Endothelial cell of umbilical vein (primary cell): ENCODE measurements around the gene SPC25. TPM values are rescaled to one million over a fixed set of nuclear protein-coding genes. Genes with fewer than 3 reads are reported as not detected.

Experiments used
- BruUV-seq: library from RNA; stranded (reverse); fragments of 400-500 nt; replicated peaks from 2 replicates; lab custom pipeline; 2021; lab: Mats Ljungman, UMichigan
- CTCF ChIA-PET: fragments of 300-600, 350-600 bp; sonication (Branson Sonifier 250); formaldehyde crosslinking; loops from one replicate; lab custom pipeline; 2021; ENCODE audit warnings: antibody characterized with exemption, inconsistent platforms; lab: Charles Lee
- POLR2A ChIA-PET: fragments of 300-600, 350-600 bp; sonication (Branson Sonifier 250); formaldehyde crosslinking; loops from one replicate; lab custom pipeline; 2021; ENCODE audit warnings: antibody characterized with exemption, inconsistent platforms; lab: Charles Lee
- DNase-seq: peaks from one replicate; pipeline ENCODE4 v3.0.0-alpha.2; 2011; ENCODE audit warnings: low read depth, low spot score
- FAIRE-seq: peaks from 2 replicates; lab custom pipeline; 2011; peaks lifted over from hg19 to GRCh38; lab: Jason Lieb, UNC
- H2AFZ ChIP-seq: 2 replicates; pipeline ENCODE4 v1.6.0; 2012; ENCODE audit warnings: low read depth, low read length, control low read depth, inconsistent platforms
- H3K27ac ChIP-seq: 2 replicates; pipeline ENCODE4 v1.5.1; 2011; ENCODE audit warnings: low read depth, mild to moderate bottlenecking, control low read depth, low read length, moderate library complexity; ENCODE audit not compliant: insufficient read depth
- H3K27me3 ChIP-seq, 2 experiments: 2 replicates each; pipeline versions ENCODE4 v1.6.0 to v1.6.1; 2011; ENCODE audit warnings: low read length in 2 of 2, mixed read lengths in 1 of 2; ENCODE audit not compliant: control insufficient read depth in 2 of 2, insufficient read depth in 2 of 2
- H3K36me3 ChIP-seq, 2 experiments: 2 replicates in 1 of 2; 3 replicates in 1 of 2; pipeline ENCODE4 v1.5.1; 2011; ENCODE audit warnings: low read length in 2 of 2, mild to moderate bottlenecking in 1 of 2, moderate library complexity in 1 of 2; ENCODE audit not compliant: control insufficient read depth in 2 of 2, insufficient read depth in 2 of 2; ENCODE audit errors: extremely low read depth in 1 of 2
- H3K4me1 ChIP-seq: 3 replicates; pipeline ENCODE4 v1.5.1; 2011; ENCODE audit warnings: mild to moderate bottlenecking, low read length; ENCODE audit not compliant: control insufficient read depth, insufficient read depth; ENCODE audit errors: extremely low read depth
- H3K4me2 ChIP-seq: 2 replicates; pipeline ENCODE4 v1.6.1; 2011; ENCODE audit warnings: low read length, control low read depth, mixed read lengths; ENCODE audit not compliant: insufficient read depth
- H3K4me3 ChIP-seq, 3 experiments: fragments of 200-600 bp in 1 of 3; sonication (generic), shearing (Covaris generic) in 1 of 3; replicated peaks in 1 of 3; 2 replicates each; pipeline ENCODE4 v1.5.1; 2011 to 2016; ENCODE audit warnings: control low read depth in 3 of 3, low read length in 3 of 3, mild to moderate bottlenecking in 2 of 3, inconsistent platforms in 1 of 3, low read depth in 1 of 3, moderate library complexity in 1 of 3; ENCODE audit not compliant: insufficient read depth in 1 of 3
- H3K79me2 ChIP-seq: 2 replicates; pipeline ENCODE4 v1.6.0; 2012; ENCODE audit warnings: low read length, inconsistent platforms; ENCODE audit not compliant: control insufficient read depth, insufficient read depth
- H3K9ac ChIP-seq: replicated peaks from 2 replicates; pipeline ENCODE3; 2011; ENCODE audit warnings: low read length, control low read depth; ENCODE audit not compliant: insufficient read depth; ENCODE audit errors: extremely low read depth
- H3K9me1 ChIP-seq: replicated peaks from 3 replicates; pipeline ENCODE4 v1.6.0; 2011; ENCODE audit warnings: mild to moderate bottlenecking, low read length; ENCODE audit not compliant: control insufficient read depth, insufficient read depth; ENCODE audit errors: extremely low read depth
- H3K9me3 ChIP-seq: replicated peaks from 2 replicates; pipeline ENCODE4 v1.5.1; 2012; ENCODE audit warnings: low read length, inconsistent platforms; ENCODE audit not compliant: control insufficient read depth, insufficient read depth
- H4K20me1 ChIP-seq: replicated peaks from 2 replicates; pipeline ENCODE3; 2011; ENCODE audit warnings: mild to moderate bottlenecking, low read length; ENCODE audit not compliant: control insufficient read depth, insufficient read depth; ENCODE audit errors: extremely low read depth
- CTCF ChIP-seq, 2 donors: IDR thresholded peaks; 1 replicate in 1 of 2; 2 replicates in 1 of 2; pipeline ENCODE4 v1.5.1; 2011; ENCODE audit warnings: low read length in 2 of 2, mild to moderate bottlenecking in 2 of 2, moderate library complexity in 2 of 2, control low read depth in 1 of 2, inconsistent platforms in 1 of 2, low read depth in 1 of 2; ENCODE audit not compliant: insufficient read depth in 1 of 2; ENCODE audit errors: extremely low read depth in 1 of 2
- EZH2 ChIP-seq: IDR thresholded peaks from 2 replicates; pipeline ENCODE4 v1.6.1; 2012; ENCODE audit warnings: borderline replicate concordance, low read depth, mild to moderate bottlenecking, moderate library complexity, low read length, inconsistent platforms; ENCODE audit not compliant: severe bottlenecking
- FOS ChIP-seq: IDR thresholded peaks from 2 replicates; pipeline ENCODE4 v1.6.1; 2011; ENCODE audit warnings: mild to moderate bottlenecking, low read length, moderate library complexity, borderline replicate concordance; ENCODE audit not compliant: insufficient read depth
- GATA2 ChIP-seq: IDR thresholded peaks from 2 replicates; pipeline ENCODE4 v1.7.0; 2011; ENCODE audit warnings: low read depth, mild to moderate bottlenecking, moderate library complexity, mixed read lengths, low read length; ENCODE audit not compliant: insufficient read length, insufficient read depth
- JUN ChIP-seq: IDR thresholded peaks from 2 replicates; pipeline ENCODE4 v1.6.1; 2011; ENCODE audit warnings: borderline replicate concordance, low read depth; ENCODE audit not compliant: insufficient read length, insufficient read depth
- MAX ChIP-seq: IDR thresholded peaks from 2 replicates; pipeline ENCODE4 v1.6.1; 2011; ENCODE audit not compliant: insufficient read depth, insufficient read length
- MYC ChIP-seq: IDR thresholded peaks from one replicate; pipeline ENCODE4 v1.6.1; 2011; ENCODE audit warnings: mild to moderate bottlenecking, low read depth, low read length
- POLR2A ChIP-seq: IDR thresholded peaks from 2 replicates; pipeline ENCODE4 v1.6.1; 2012; ENCODE audit warnings: low read depth, mild to moderate bottlenecking, control low read depth, low read length
- POLR2AphosphoS5 ChIP-seq: IDR thresholded peaks from 2 replicates; pipeline ENCODE4 v1.6.1; 2012; ENCODE audit warnings: low read depth, mild to moderate bottlenecking, control low read depth, low read length, moderate library complexity; ENCODE audit not compliant: insufficient read depth
- dilution Hi-C: fragments of 300-500 bp; cut with MboI; formaldehyde crosslinking; loops from one replicate; pipeline ENCODE4 v1.15.0; 2019; ENCODE audit warnings: low sequenced_read_pairs; ENCODE audit not compliant: extremely low pct_ligation_motif_present
- intact Hi-C: fragments of 100-400 bp; cut with micrococcal nuclease; formaldehyde crosslinking; loops from one replicate; pipeline ENCODE4 v1.10.0; 2022
- polyA plus RNA-seq, 4 experiments: library from polyadenylated mRNA; depleted of rRNA in 3 of 4; stranded (reverse) in 3 of 4; unstranded in 1 of 4; fragments of >200 nt; gene quantifications; 2 replicates each; pipeline versions ENCODE4 v1.2.1 to v1.2.3, GENCODE V29; 2011 to 2012; ENCODE audit warnings: missing spikeins in 1 of 4
- total RNA-seq: library from RNA; stranded (reverse); gene quantifications from 2 replicates; pipeline ENCODE4 v1.2.3, GENCODE V29; 2021

Gene SPC25
- total and polyA plus RNA-seq, 2 donors (not counting 3 experiments of a cell fraction or from before 2014, with no cell fraction given), result 10.1 to 24.2 TPM

GRCh38 chr2:168907940-168908662 lies 17.9 kb upstream of the SPC25 start:
- no peak overlapping the region for H3K4me3 ChIP-seq
- no peak for FAIRE-seq
- H3K27me3 ChIP-seq, result peaks cover 21 to 31% of the 10 kb centered on the region in 2 experiments
- no peaks in the 10 kb centered on the region for H3K9me3 ChIP-seq
- H3K4me1 ChIP-seq, result no peaks in the 10 kb centered on the region
- H3K9ac ChIP-seq, result no peak overlapping the region
- H2AFZ ChIP-seq, result no peak overlapping the region
- ChIA-PET CTCF (interaction anchor here (1.0 to 1.5 kb wide), 2 partner anchors 12 to 13 kb away, joined by 3 to 5 read pairs; no protein-coding TSS in a partner anchor), POLR2A (no interaction called here)
- BruUV-seq, result no TSS peak
- no peak for DNase-seq
- H3K4me2 ChIP-seq, result no peak overlapping the region
- dilution Hi-C loops (no loop called here), intact Hi-C loops (loop anchor here (1.0 kb wide), 1 partner anchor 9 kb away; no protein-coding TSS in a partner anchor)
- no peak overlapping the region for H3K27ac ChIP-seq
- H4K20me1 ChIP-seq, result no peaks in the 10 kb centered on the region
- no peaks in the 10 kb centered on the region for H3K36me3 ChIP-seq
- H3K9me1 ChIP-seq, result no peaks in the 10 kb centered on the region
- no peak for TF ChIP-seq FOS
- TF ChIP-seq POLR2AphosphoS5, result no peak
- TF ChIP-seq MYC, result no peak
- TF ChIP-seq CTCF (IDR thresholded peaks at IDR 0.05; ENCODE audit: extremely low read depth in 1 of 2, insufficient read depth in 1 of 2, low read depth in 1 of 2, low read length in 2 of 2), result no peak
- TF ChIP-seq GATA2, result no peak
- TF ChIP-seq MAX, result no peak
- TF ChIP-seq POLR2A, result no peak
- no peak for TF ChIP-seq JUN
- no peak for TF ChIP-seq EZH2
- H3K79me2 ChIP-seq, result no peaks in the 10 kb centered on the region
